PC-9 (cell line): Measurements from ENCODE around the gene ADIPOQ. TPM values are rescaled to one million over a fixed set of nuclear protein-coding genes. Genes with fewer than 3 reads are reported as not detected.

Source experiments
- BruUV-seq: library from RNA; stranded (reverse); fragments of 400-500 nt; replicated peaks from 2 replicates; lab custom pipeline; 2021; lab: Mats Ljungman, UMichigan
- CTCF ChIA-PET: fragments of 300-600 bp; sonication (Branson Sonifier 250); formaldehyde crosslinking; loops from one replicate; lab custom pipeline; 2022; ENCODE audit warnings: antibody characterized with exemption; lab: Charles Lee
- POLR2A ChIA-PET: fragments of 300-600 bp; sonication (Branson Sonifier 250); formaldehyde crosslinking; loops from one replicate; lab custom pipeline; 2022; ENCODE audit warnings: antibody characterized with exemption; ENCODE audit not compliant: unreplicated experiment; lab: Charles Lee
- DNase-seq, 2 experiments: peaks; one replicate each; pipeline versions ENCODE4 v3.0.0 to v3.0.0-alpha.2; 2015 to 2022; ENCODE audit warnings: mixed read lengths in 1 of 2
- H2AFZ ChIP-seq: fragments of 200-600 bp; sonication (generic); 2 replicates; pipeline ENCODE4 v1.8.1; 2017; ENCODE audit warnings: antibody characterized with exemption
- H3F3A ChIP-seq: fragments of 200-600 bp; sonication (generic); 2 replicates; pipeline ENCODE4 v1.8.1; 2017; ENCODE audit warnings: antibody characterized with exemption, mild to moderate bottlenecking, low read depth; ENCODE audit not compliant: insufficient read depth
- H3K27ac ChIP-seq: fragments of 200-600 bp; sonication (generic); 2 replicates; pipeline ENCODE4 v1.6.1; 2016; ENCODE audit warnings: mixed run types
- H3K27me3 ChIP-seq: fragments of 200-600 bp; sonication (generic); 2 replicates; pipeline ENCODE4 v1.6.1; 2016; ENCODE audit warnings: low read depth, mixed run types; ENCODE audit not compliant: insufficient read depth
- H3K36me3 ChIP-seq: fragments of 200-600 bp; sonication (generic); 2 replicates; pipeline ENCODE4 v1.6.1; 2016; ENCODE audit warnings: low read depth, mixed run types
- H3K4me1 ChIP-seq: fragments of 200-600 bp; sonication (generic); replicated peaks from 2 replicates; pipeline ENCODE4 v1.6.1; 2016; ENCODE audit warnings: mixed run types; ENCODE audit not compliant: insufficient read depth
- H3K4me2 ChIP-seq: fragments of 200-600 bp; sonication (generic); 2 replicates; pipeline ENCODE4 v1.6.1; 2017; ENCODE audit warnings: mixed run types
- H3K4me3 ChIP-seq: fragments of 200-600 bp; sonication (generic); 2 replicates; pipeline ENCODE4 v1.6.1; 2016; ENCODE audit warnings: mixed run types
- H3K79me2 ChIP-seq: fragments of 200-600 bp; sonication (generic); 2 replicates; pipeline ENCODE4 v1.6.1; 2017; ENCODE audit warnings: low read depth, mixed run types
- H3K9me2 ChIP-seq: fragments of 200-600 bp; sonication (generic); 2 replicates; pipeline ENCODE4 v1.8.1; 2017; ENCODE audit warnings: mild to moderate bottlenecking; ENCODE audit not compliant: insufficient read depth
- H3K9me3 ChIP-seq: fragments of 200-600 bp; sonication (generic); 2 replicates; pipeline ENCODE4 v1.8.1; 2016; ENCODE audit warnings: low read depth; ENCODE audit not compliant: insufficient read depth
- H4K20me1 ChIP-seq: fragments of 200-600 bp; sonication (generic); 2 replicates; pipeline ENCODE4 v1.8.1; 2017; ENCODE audit not compliant: insufficient read depth
- CTCF ChIP-seq: fragments of 200-600 bp; sonication (generic); conservative IDR thresholded peaks from 2 replicates; pipeline ENCODE4 v1.6.1; 2017; ENCODE audit warnings: mixed run types, antibody characterized with exemption, mild to moderate bottlenecking, moderate library complexity
- EZH2 ChIP-seq: fragments of 200-600 bp; sonication (generic); IDR thresholded peaks from 2 replicates; pipeline ENCODE4 v1.8.0; 2017; ENCODE audit warnings: antibody characterized with exemption, low read depth
- intact Hi-C: fragments of 100-400 bp; cut with micrococcal nuclease; formaldehyde crosslinking; loops from one replicate; pipeline ENCODE4 v1.10.0; 2022; ENCODE audit not compliant: unreplicated experiment
- total RNA-seq: library from RNA; stranded (reverse); gene quantifications from 2 replicates; pipeline ENCODE4 v1.2.3, GENCODE V29; 2021

The ADIPOQ gene
- total RNA-seq, 1 experiment from 2014 or later = not detected

GRCh38 chr3:186823386-186823785 lies 19.1 kb upstream of the ADIPOQ start:
- H3K9me2 ChIP-seq = no peaks in the 10 kb centered on the region
- H2AFZ ChIP-seq = no peak overlapping the region
- peaks cover 9% of the 10 kb centered on the region for H3K4me1 ChIP-seq
- no peak for TF ChIP-seq CTCF
- no peak for TF ChIP-seq EZH2
- H3K79me2 ChIP-seq = peaks cover 10% of the 10 kb centered on the region
- no peak overlapping the region for H3K4me2 ChIP-seq
- peaks cover 10% of the 10 kb centered on the region; the same call in 1 of the 2 replicates for H3F3A ChIP-seq
- BruUV-seq = no TSS peak
- no peaks in the 10 kb centered on the region for H3K36me3 ChIP-seq
- CTCF ChIA-PET = interaction anchor here (0.7 kb wide), 1 partner anchor 203 kb away, joined by 3 read pairs; no protein-coding TSS in a partner anchor
- no peak overlapping the region for H3K27ac ChIP-seq
- no peak overlapping the region for H3K4me3 ChIP-seq
- peaks cover 6% of the 10 kb centered on the region; the same call in 1 of the 2 replicates for H3K27me3 ChIP-seq
- no peak for DNase-seq
- no peaks in the 10 kb centered on the region for H3K9me3 ChIP-seq
- H4K20me1 ChIP-seq = no peaks in the 10 kb centered on the region
- POLR2A ChIA-PET = no interaction called here
- intact Hi-C loops = loop anchor here (5.0 kb wide), 3 partner anchors 256 to 881 kb away; partner anchors contain the start of gene TBCCD1

- CTCF ChIA-PET = interaction anchor here (0.6 kb wide), 1 partner anchor 245 kb away, joined by 3 read pairs; no protein-coding TSS in a partner anchor
- H2AFZ ChIP-seq = no peak overlapping the region
- intact Hi-C loops = loop anchor here (5.0 kb wide), 4 partner anchors 238 to 882 kb away; partner anchors contain the start of gene TBCCD1
Observed at GRCh38 chr3:186824430-186825139, 17.9 kb upstream of the ADIPOQ start.

More at GRCh38 chr3:186824430-186825139, 17.9 kb upstream of the ADIPOQ start:
- Histone ChIP-seq H3K9me2 (no peaks in the 10 kb centered on the region), H3K27ac (no peak overlapping the region), H3K9me3 (no peaks in the 10 kb centered on the region), H3K27me3 (peaks cover 17% of the 10 kb centered on the region), H3K79me2 (peaks cover 10% of the 10 kb centered on the region), H4K20me1 (no peaks in the 10 kb centered on the region), H3K36me3 (no peaks in the 10 kb centered on the region), H3F3A (peaks cover 10% of the 10 kb centered on the region; the same call in 1 of the 2 replicates), H3K4me2 (no peak overlapping the region), H3K4me1 (peaks cover 9% of the 10 kb centered on the region), H3K4me3 (no peak overlapping the region)
- POLR2A ChIA-PET = no interaction called here
- no peak for DNase-seq
- BruUV-seq = no TSS peak
- TF ChIP-seq EZH2 = no peak
- TF ChIP-seq CTCF = no peak
